Colonic mucosa (tissue), 4 donors: ENCODE data around the gene PLPP7. TPM values are rescaled to one million over a fixed set of nuclear protein-coding genes. Genes with fewer than 3 reads are reported as not detected.

Experiments used
- DNase-seq: peaks from one replicate; pipeline ENCODE4 v3.0.0-alpha.2; 2020
- H3K27ac ChIP-seq: fragments of 200-600 bp; one replicate; pipeline ENCODE4 v1.8.0; 2021
- H3K27me3 ChIP-seq: fragments of 200-600 bp; one replicate; pipeline ENCODE4 v1.8.0; 2021
- H3K36me3 ChIP-seq: fragments of 200-600 bp; one replicate; pipeline ENCODE4 v1.8.0; 2021
- H3K4me1 ChIP-seq: fragments of 200-600 bp; one replicate; pipeline ENCODE4 v1.8.0; 2021; ENCODE audit warnings: mild to moderate bottlenecking
- H3K4me3 ChIP-seq: fragments of 200-600 bp; one replicate; pipeline ENCODE4 v1.8.0; 2021
- H3K9ac ChIP-seq, 2 donors: one replicate each; pipeline ENCODE4 v1.7.0; 2013; ENCODE audit warnings: control low read depth in 2 of 2, low read depth in 2 of 2, low read length in 2 of 2
- H3K9me3 ChIP-seq: fragments of 200-600 bp; one replicate; pipeline ENCODE4 v1.8.0; 2021
- CTCF ChIP-seq: fragments of 200-600 bp; IDR thresholded peaks from one replicate; pipeline ENCODE4 v1.8.0; 2022; ENCODE audit warnings: antibody characterized with exemption, mild to moderate bottlenecking
- intact Hi-C: fragments of 100-400 bp; cut with DNase I; formaldehyde crosslinking; loops from one replicate; pipeline ENCODE4 v1.14.1; 2022
- total RNA-seq, 2 donors: library from RNA; stranded (reverse); fragmentation: NEBNext Ultra II Directional in 1 of 2; extraction: Animal tissue kit (Norgen Biotek cat#: 25700) in 1 of 2; gene quantifications; one replicate each; pipeline ENCODE4 v1.2.1, GENCODE V29; 2021
- donor health status: healthy.
- donor health status: DM: no; HTN: no; CAD: no.
- donor health status: DM: no; HTN: no; CAD: no.

PLPP7 gene
- total RNA-seq, 2 donors from 2014 or later, result 0.40 to 1.1 TPM

- Histone ChIP-seq H3K9me3 (no peaks in the 10 kb centered on the region), H3K4me3 (no peak overlapping the region), H3K27me3 (no peaks in the 10 kb centered on the region), H3K36me3 (no peaks in the 10 kb centered on the region), H3K27ac (no peak overlapping the region), H3K9ac (no peak overlapping the region), H3K4me1 (no peaks in the 10 kb centered on the region)
- no peak for DNase-seq
- no peak for TF ChIP-seq CTCF
- intact Hi-C loops, result no loop called here
Observed at GRCh38 chr9:131299961-131300347, 10.4 kb downstream of the PLPP7 start.

GRCh38 chr9:131300444-131300843 is 10.9 kb downstream of the PLPP7 start:
- intact Hi-C loops, result no loop called here
- H3K4me1 ChIP-seq, result no peaks in the 10 kb centered on the region
- H3K27ac ChIP-seq, result no peak overlapping the region
- no peaks in the 10 kb centered on the region for H3K36me3 ChIP-seq
- H3K27me3 ChIP-seq, result no peaks in the 10 kb centered on the region
- DNase-seq, result no peak
- no peak overlapping the region for H3K9ac ChIP-seq
- H3K9me3 ChIP-seq, result no peaks in the 10 kb centered on the region
- H3K4me3 ChIP-seq, result no peak overlapping the region
- TF ChIP-seq CTCF, result no peak

GRCh38 chr9:131302244-131303075 is 12.9 kb downstream of the PLPP7 start:
- Histone ChIP-seq H3K4me1 (no peaks in the 10 kb centered on the region), H3K27ac (no peak overlapping the region), H3K9ac (no peak overlapping the region), H3K27me3 (no peaks in the 10 kb centered on the region), H3K9me3 (no peaks in the 10 kb centered on the region), H3K36me3 (no peaks in the 10 kb centered on the region), H3K4me3 (no peak overlapping the region)
- TF ChIP-seq CTCF, result no peak
- intact Hi-C loops, result no loop called here
- DNase-seq, result no peak

- intact Hi-C loops, result no loop called here
Observed at GRCh38 chr9:131303381-131304321, 14.1 kb downstream of the PLPP7 start.

More at GRCh38 chr9:131303381-131304321, 14.1 kb downstream of the PLPP7 start:
- H3K4me3 ChIP-seq, result no peak overlapping the region
- H3K36me3 ChIP-seq, result no peaks in the 10 kb centered on the region
- no peak for DNase-seq
- no peaks in the 10 kb centered on the region for H3K9me3 ChIP-seq
- H3K9ac ChIP-seq, result no peak overlapping the region
- no peak for TF ChIP-seq CTCF
- H3K4me1 ChIP-seq, result no peaks in the 10 kb centered on the region
- no peaks in the 10 kb centered on the region for H3K27me3 ChIP-seq
- H3K27ac ChIP-seq, result no peak overlapping the region
